SH-SY5Y (cell line): Measurements from ENCODE around the gene GDA.

ENCODE experiments used
- GATA2 ChIP-seq: IDR thresholded peaks from 2 replicates; pipeline ENCODE4 v1.6.1; 2011; ENCODE audit warnings: mild to moderate bottlenecking, low read depth, low read length
- GATA3 ChIP-seq: IDR thresholded peaks from 2 replicates; pipeline ENCODE4 v1.6.1; 2011; ENCODE audit warnings: low read depth, mild to moderate bottlenecking, low read length, moderate library complexity

DNA sequence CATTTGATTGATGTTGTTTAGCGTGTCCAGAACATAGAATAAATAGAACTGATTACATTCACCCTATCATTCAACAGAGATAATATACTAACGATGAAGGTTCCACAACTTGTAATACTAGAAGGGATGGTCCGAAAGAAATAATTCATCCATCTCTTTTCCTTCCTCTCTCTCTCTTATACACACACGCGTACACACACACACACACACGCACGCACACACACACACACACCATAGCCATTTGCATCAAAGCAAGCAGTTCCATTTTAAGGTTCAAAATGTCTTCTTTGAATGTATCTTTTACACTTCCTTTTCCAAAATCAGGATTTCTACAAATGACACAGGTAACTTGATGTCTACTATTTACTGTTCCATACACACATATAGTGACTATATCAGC is 887 bp downstream of the GDA start:
- TF ChIP-seq GATA3 (no peak), GATA2 (no peak)
